HG02798 (cell line): Measurements from ENCODE around the gene ZCCHC24.

Experiments used
- ATAC-seq: cut with Tn5 transposase; IDR thresholded peaks from one replicate; pipeline ENCODE4 v1.9.1; 2021; ENCODE audit warnings: mild to moderate bottlenecking; ENCODE audit not compliant: unreplicated experiment, poor library complexity

The ZCCHC24 gene

GRCh38 chr10:79415736-79416577 lies 29.5 kb downstream of the ZCCHC24 start:
- no peak for ATAC-seq

- no peak for ATAC-seq
Observed at GRCh38 chr10:79414714-79415113, 30.7 kb downstream of the ZCCHC24 start.

- no peak for ATAC-seq
Observed at GRCh38 chr10:79413196-79413595, 32.2 kb downstream of the ZCCHC24 start.

- no peak for ATAC-seq
Observed at GRCh38 chr10:79412516-79412915, 32.9 kb downstream of the ZCCHC24 start.

- no peak for ATAC-seq
Observed at GRCh38 chr10:79411546-79412495, 33.6 kb downstream of the ZCCHC24 start.

- ATAC-seq, result no peak
Observed at GRCh38 chr10:79410315-79411094, 34.9 kb downstream of the ZCCHC24 start.

GRCh38 chr10:79409726-79410085 lies 35.7 kb downstream of the ZCCHC24 start:
- no peak for ATAC-seq

GRCh38 chr10:79409038-79409725 lies 36.2 kb downstream of the ZCCHC24 start:
- ATAC-seq, result no peak

GRCh38 chr10:79407811-79408795 lies 37.3 kb downstream of the ZCCHC24 start:
- no peak for ATAC-seq

- ATAC-seq, result no peak
Observed at GRCh38 chr10:79407423-79407796, 38.0 kb downstream of the ZCCHC24 start.

- ATAC-seq, result no peak
Observed at GRCh38 chr10:79406683-79407422, 38.6 kb downstream of the ZCCHC24 start.

- no peak for ATAC-seq
Observed at GRCh38 chr10:79405995-79406515, 39.4 kb downstream of the ZCCHC24 start.

GRCh38 chr10:79405221-79405994 lies 40.0 kb downstream of the ZCCHC24 start:
- ATAC-seq, result no peak

- no peak for ATAC-seq
Observed at GRCh38 chr10:79404690-79405131, 40.7 kb downstream of the ZCCHC24 start.

- no peak for ATAC-seq
Observed at GRCh38 chr10:79404231-79404609, 41.2 kb downstream of the ZCCHC24 start.

GRCh38 chr10:79403441-79404230 lies 41.8 kb downstream of the ZCCHC24 start:
- no peak for ATAC-seq
